Stimulated activated CD8-positive, alpha-beta memory T cell treated with anti-CD3 and anti-CD28 coated beads, Interleukin-2, amount 100 ng/mL, for 48 hours (primary cell): ENCODE data around the gene BFSP2.

Source experiments
- DNase-seq, 2 donors: peaks; one replicate each; pipeline ENCODE4 v3.0.0-alpha.2; 2020; ENCODE audit warnings: low read depth in 2 of 2

Gene BFSP2

GRCh38 chr3:133419151-133419909 is 19.5 kb downstream of the BFSP2 start:
- DNase-seq: no peak

- no peak for DNase-seq
These were observed 25.3 kb downstream of the BFSP2 start for GRCh38 chr3:133424937-133425869.

- DNase-seq: no peak
These were observed 26.0 kb downstream of the BFSP2 start for GRCh38 chr3:133425898-133426297.

- no peak for DNase-seq
These were observed 26.9 kb downstream of the BFSP2 start for GRCh38 chr3:133426721-133427120.

- no peak for DNase-seq
These were observed 28.7 kb downstream of the BFSP2 start for GRCh38 chr3:133428552-133428951.

- DNase-seq: no peak
These were observed 29.2 kb downstream of the BFSP2 start for GRCh38 chr3:133429063-133429462.

- DNase-seq: no peak
These were observed 39.7 kb downstream of the BFSP2 start for GRCh38 chr3:133439563-133439962.

- DNase-seq: no peak
These were observed 40.8 kb downstream of the BFSP2 start for GRCh38 chr3:133440652-133441051.

GRCh38 chr3:133441867-133442270 is 42.0 kb downstream of the BFSP2 start:
- DNase-seq: no peak

GRCh38 chr3:133442518-133442917 is 42.7 kb downstream of the BFSP2 start:
- DNase-seq: no peak

- no peak for DNase-seq
These were observed 44.0 kb downstream of the BFSP2 start for GRCh38 chr3:133443649-133444422.

- DNase-seq: no peak
These were observed 44.5 kb downstream of the BFSP2 start for GRCh38 chr3:133444423-133444774.

GRCh38 chr3:133445108-133445507 is 45.3 kb downstream of the BFSP2 start:
- no peak for DNase-seq

GRCh38 chr3:133447750-133448477 is 48.1 kb downstream of the BFSP2 start:
- no peak for DNase-seq

GRCh38 chr3:133448478-133449122 is 48.7 kb downstream of the BFSP2 start:
- peak; percentile 6 to 20 for DNase-seq

- no peak for DNase-seq
These were observed 51.5 kb downstream of the BFSP2 start for GRCh38 chr3:133451309-133451708.

GRCh38 chr3:133452641-133453319 is 52.9 kb downstream of the BFSP2 start:
- no peak for DNase-seq

GRCh38 chr3:133453383-133453782 is 53.5 kb downstream of the BFSP2 start:
- no peak for DNase-seq

GRCh38 chr3:133455281-133455680 is 55.4 kb downstream of the BFSP2 start:
- DNase-seq: no peak

GRCh38 chr3:133455960-133456359 is 56.1 kb downstream of the BFSP2 start:
- DNase-seq: no peak
